ENCODE data around the gene RNF40.

GRCh38 chr16:30737794-30738648 lies 24.1 kb upstream of the RNF40 start:
- TF ChIP-seq EZH2 (IDR thresholded peaks at IDR 0.05): no peak
- TF ChIP-seq POLR2AphosphoS5 (IDR thresholded peaks at IDR 0.05; ENCODE audit: borderline replicate concordance, low read depth, low read length): no peak

Data from SK-N-MC (cell line).